ENCODE measurements around the gene PXYLP1.

The PXYLP1 gene

GRCh38 chr3:141250828-141251227 lies 19.2 kb downstream of the PXYLP1 start:
- no peak for DNase-seq

DNA sequence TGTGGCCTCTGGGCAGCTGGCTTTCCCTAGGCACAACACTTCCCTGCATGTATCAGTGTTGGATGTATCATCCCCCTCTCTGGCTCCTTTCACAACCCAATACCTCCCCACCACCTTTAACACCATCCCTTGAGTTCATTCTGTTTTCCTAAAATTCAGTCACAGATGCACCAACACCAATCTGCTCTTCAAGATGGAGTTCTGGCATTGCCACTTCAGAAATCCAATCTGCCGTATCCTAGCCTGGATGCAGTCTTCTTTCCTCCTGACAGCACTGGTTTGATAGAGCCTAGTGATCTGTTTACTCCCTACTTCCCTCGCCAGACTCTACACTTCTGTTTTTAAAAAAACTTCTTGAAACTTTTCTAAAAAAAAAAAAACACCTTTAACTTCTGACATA lies 21.7 kb downstream of the PXYLP1 start:
- no peak for DNase-seq

DNA sequence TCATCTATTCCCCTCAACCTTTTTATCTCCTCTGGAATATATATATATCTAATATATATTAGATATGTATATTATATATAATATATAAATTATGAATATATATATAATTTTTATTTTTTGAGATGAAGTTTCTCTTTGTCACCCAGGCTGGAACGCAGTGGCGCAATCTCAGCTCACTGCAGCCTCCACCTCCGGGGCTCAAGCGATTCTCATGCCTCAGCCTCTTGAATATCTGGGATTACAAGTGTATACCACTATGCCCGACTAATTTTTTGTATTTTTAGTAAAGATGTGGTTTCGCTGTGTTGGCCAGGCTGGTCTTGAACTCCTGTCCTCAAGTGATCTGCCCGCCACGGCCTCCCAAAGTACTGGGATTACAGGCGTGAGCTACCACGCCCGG lies 22.2 kb downstream of the PXYLP1 start:
- DNase-seq, result no peak

DNA sequence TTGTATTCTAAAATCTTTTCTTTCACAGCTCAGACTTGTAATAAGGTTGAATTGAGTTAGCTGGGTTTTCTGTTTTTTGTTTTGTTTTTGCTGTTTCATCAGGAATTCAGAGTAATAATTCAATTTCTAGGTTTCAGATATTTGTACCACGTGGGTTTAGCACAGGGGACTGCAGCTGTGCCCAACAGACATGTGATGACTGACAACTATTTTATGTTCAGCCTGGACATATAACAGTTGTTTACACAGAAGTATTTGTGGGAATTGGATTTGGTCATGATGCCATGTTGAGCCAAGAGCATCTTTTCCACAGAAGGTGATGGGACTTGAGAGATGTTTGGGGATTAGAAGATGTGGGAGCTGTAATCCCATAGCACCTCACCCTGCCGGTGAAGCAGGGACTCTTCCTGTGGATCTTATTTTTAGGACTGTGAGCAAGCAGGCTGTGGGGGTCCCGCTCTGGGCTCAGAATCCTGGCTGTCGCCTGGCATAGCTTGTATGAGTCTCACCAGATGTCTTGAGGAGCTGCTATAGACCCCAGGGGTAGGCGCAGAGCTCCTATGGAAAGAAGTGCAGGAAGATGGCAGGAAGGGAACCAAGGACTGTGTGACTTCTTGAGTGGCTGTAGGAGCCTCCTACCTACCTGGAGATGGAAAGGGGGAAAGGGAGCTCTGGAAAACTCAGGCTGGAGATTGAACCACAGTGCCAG lies 23.7 kb downstream of the PXYLP1 start:
- no peak for DNase-seq

DNA sequence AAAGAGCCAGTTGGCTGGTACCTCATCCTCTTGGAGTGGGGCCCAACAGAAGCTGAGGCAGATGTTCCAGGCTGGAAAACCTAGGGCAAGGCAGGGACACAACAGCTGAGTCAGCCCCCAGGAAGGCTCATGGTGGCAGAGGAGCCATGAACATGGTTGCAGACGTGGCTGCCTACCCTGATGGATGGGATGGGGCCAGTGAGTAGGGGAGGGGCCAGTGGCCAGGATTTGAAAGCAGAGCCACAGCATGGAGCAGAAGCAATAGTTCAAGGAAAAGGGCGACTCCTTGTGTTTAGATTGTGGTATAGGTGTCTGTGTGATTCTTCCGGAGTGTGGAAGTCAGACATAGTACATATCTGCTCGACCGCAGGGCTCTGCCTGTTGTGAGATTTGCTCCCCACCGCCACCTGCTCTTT lies 24.2 kb downstream of the PXYLP1 start:
- DNase-seq, result no peak

DNA sequence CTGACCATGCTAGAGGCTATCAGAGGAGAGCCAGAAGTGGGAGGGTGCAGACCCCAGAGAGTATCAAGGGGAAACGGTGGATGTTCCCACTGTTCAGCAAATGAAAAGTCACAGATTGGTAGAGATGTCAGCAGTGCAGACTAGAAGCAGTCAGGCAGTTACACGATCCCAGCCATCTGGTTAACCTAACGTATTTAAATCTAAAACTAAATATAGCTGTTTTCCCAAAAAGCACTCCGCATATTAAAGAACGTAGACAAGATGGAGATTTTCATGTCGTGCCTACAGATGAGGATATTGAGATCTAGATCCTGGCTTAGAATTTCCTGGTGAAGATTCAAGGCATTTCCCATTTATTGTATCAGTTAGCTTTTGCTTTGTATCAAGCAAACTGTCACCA lies 25.2 kb downstream of the PXYLP1 start:
- DNase-seq, result peak; percentile 3

DNA sequence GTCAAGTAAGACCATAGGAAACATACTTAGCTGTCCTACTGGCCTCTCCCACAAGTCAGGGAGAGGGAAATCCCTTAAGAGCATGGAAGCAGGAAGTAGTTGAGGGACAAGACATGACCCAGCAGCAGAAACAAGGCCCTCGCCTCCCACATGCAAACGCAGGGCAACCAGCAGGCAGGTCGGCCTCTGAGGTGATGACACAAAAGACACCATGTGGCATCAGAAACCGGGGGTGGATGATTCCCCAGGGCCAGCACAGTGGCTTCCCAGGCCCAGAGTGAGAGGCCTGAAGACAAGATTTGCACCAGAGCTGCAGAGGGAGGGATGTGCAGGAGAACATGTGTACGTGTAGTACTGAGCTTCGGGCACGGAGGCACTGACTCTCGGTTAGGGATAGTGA lies 26.3 kb downstream of the PXYLP1 start:
- DNase-seq, result peak; percentile 64

DNA sequence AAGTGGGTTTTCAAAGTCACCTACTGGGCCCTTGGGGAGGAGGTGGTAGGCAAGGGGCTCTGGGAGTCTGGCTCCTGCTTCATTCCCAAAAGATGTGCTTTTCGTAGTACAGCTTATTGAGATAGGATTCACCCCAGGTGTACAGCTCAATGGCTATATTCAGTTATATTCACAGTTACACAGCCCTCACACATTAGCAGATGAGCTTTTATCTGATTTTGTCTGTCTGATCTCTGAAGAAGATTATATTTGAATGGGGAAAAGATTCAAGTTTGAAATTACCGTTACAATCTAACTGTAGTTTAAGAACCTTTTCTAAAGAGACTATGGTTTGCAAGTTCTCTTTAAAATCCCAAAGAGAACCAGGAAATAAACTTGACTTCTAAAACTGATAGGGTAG lies 27.3 kb downstream of the PXYLP1 start:
- no peak for DNase-seq

GRCh38 chr3:141259821-141260629 lies 28.4 kb downstream of the PXYLP1 start:
- no peak for DNase-seq

DNA sequence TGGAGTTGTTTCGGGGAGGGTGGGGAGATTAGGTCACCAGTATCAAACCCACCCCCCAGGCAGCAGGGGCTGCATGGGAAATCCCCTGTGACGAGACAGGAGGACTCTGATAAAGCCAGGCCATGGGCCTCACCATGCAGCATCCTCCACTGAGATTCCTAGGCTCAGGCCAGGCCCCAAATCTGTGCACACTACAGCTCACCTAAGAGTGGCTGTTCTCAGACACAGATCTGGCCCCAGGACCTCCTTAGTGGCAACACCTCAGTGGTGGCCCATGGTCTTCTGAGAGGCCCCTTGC lies 29.0 kb downstream of the PXYLP1 start:
- DNase-seq, result no peak

DNA sequence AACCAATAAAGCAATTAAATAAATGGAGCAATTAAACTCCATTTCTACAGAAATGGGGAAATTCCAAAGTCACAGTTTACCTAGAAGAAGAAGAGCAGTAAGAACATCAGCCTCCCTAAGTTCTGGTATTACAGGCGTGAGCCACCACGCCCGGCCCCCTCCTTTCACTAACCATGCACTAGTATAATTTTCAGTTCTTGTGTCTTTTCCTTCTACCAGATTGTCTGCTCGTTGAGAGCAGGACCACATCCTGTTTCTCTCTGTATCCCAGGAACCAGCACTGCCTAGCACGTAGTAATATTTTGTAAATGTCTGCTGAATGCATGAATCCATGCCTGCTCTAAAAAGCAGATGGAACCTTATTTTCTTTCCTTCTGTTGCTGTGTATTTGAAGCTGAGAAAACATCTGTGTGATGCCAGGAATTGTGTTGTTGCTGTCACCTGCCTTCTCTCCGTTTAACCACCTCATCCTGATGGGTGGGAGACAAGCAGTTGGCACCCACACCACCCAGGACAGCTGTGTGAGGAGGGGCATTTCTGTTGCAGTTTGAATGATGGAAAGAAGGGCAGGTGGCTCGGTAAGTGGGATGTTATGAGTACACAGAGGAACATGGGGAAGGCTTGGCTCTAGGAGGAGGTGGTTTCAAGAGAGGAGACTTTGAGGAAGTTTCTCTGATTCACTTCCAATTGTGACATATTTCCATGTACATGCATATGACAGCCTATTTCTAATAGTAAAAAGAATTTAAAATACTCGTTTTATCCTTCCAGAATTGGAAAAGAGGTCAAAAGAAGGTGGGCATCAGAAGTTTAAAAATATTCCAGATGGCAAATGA lies 30.1 kb downstream of the PXYLP1 start:
- no peak for DNase-seq

- no peak for DNase-seq
These were observed 30.7 kb downstream of the PXYLP1 start for GRCh38 chr3:141262308-141262705.

- DNase-seq, result no peak
These were observed 34.6 kb downstream of the PXYLP1 start for GRCh38 chr3:141266186-141266585.

DNA sequence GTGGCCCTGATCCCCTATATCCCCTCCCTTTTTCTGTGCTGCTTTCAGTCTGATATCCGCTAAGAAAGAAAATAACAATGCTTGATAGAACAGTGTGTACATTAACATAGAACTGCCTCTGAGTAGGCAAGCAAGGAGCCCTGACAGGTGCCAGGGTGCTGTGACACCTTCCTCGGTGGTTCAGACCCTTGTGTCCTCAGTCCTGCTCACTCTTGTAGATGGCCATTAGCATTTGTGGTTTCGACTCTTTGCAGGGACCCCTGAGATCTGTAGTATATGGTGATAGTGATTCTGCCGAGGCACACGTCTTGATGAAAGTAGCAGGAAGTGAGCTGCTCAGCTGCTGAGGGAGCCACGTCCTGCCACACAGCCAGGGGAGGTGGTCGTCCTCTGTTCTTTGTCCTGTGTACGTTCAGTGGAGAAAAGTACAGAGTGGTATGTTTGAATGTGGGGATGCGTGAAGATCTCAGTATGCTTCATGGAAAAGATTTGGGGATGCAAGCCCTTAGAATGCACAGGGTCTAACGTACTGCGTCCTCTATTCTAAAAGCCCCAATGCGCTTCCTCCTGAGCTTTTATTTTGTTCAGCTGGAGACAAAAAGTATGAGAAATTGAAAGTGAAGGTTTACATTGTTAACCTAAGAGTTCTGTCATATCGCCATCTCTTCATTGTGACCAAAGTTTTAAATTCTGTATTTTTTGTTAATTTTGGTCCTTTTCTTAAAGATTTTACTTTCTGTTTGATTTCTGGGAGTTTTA lies 35.4 kb downstream of the PXYLP1 start:
- no peak for DNase-seq

DNA sequence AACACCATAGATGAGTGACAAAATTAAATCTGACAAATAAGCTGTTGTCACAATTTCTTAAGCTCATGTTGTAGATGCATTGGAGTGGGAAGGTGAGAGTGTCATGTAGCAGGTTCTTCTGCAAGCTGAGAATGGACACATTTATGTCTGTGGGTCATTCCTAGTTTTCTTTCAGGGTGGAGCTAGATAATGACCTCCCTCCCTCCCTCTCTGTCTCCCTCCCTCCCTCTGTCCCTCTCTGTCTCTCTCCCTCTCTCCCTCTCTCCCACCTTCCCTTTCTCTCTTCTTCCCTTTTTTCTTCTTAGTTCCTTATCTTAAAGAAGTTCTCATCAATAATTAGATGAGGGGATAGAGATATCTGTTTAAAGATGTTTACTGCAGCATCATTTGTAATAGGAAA lies 36.0 kb downstream of the PXYLP1 start:
- no peak for DNase-seq

- DNase-seq, result no peak
These were observed 36.7 kb downstream of the PXYLP1 start for GRCh38 chr3:141268306-141268705.

- no peak for DNase-seq
These were observed 37.2 kb downstream of the PXYLP1 start for GRCh38 chr3:141268791-141269190.

GRCh38 chr3:141269961-141270360 lies 38.3 kb downstream of the PXYLP1 start:
- no peak for DNase-seq

GRCh38 chr3:141271279-141272030 lies 39.8 kb downstream of the PXYLP1 start:
- no peak for DNase-seq

DNA sequence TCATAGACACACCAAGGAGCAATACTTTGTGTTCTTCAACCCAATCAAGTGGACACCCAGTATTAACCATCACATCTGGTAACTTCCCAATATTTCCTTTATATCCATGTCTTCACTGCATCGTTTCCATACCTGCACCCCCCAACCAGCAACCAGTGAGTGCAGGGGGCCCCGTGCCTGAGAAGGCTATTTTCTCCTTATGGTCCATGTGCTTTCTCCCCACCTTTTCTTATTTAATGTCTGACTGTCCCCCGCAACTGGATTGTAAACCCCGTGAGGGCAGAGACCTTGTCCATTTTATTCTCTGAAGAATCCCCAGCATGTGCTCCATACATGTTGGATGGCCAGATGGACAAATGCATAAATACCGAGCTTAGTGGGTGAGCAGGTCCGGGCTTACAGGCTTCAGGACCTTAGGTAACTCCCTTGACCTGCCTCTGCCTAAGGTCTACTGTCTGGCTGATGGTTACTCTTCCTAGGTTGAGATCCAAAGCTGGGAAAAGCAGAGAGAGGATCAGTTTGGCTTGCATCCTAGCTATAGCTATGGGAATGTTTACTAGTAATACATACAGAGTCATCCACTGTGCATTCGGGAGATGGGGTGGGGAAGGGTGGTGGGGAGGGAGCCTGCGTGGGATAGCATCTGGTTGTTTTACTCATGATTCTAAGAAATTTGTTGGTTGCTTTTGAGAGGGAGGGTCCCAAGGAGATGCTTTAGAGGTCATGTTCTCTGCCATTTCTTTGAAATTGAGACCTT lies 41.5 kb downstream of the PXYLP1 start:
- no peak for DNase-seq

GRCh38 chr3:141273700-141274410 lies 42.2 kb downstream of the PXYLP1 start:
- DNase-seq, result no peak
